Measurements from ENCODE around the gene POLR3E.
"Not testable (repeated sequence)": the region's sequence is repeated elsewhere in the genome, so short reads cannot be mapped to it uniquely, and the experiment has no call there.

The POLR3E gene

DNA sequence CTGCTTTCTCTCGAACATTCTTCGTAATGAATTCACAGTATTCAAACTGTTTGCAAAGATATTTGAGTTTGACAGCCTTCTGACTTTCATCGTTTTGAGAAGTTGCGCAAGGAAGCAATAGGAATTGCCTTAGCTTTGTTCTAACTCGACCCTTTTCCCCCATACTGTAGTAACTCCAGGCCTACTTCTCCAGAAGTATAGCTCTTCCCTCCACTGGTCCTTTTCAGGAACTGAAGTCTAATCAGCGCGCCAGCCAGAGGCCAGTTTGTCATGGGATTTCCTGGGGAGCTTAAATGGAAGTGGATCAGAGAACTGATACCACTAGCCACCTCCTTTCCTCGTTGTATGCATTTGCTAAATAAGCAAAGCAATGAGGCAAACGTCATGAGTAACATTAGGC lies 49.3 kb downstream of the POLR3E start:
- no peaks in the 10 kb centered on the region; the same call in 1 of the 2 replicates for H3F3A ChIP-seq (ENCODE audit: insufficient read depth)
- no peak overlapping the region for H3K4me2 ChIP-seq (ENCODE audit: low read depth, low read length, poor library complexity, severe bottlenecking)
- H3K36me3 ChIP-seq (ENCODE audit: low read length) = peaks cover 17% of the 10 kb centered on the region; the same call in 1 of the 2 replicates
- H3K4me3 ChIP-seq (ENCODE audit: insufficient read depth, low read length, poor library complexity, severe bottlenecking) = no peak overlapping the region
- H3K27me3 ChIP-seq (ENCODE audit: low read length) = no peaks in the 10 kb centered on the region
- no peak overlapping the region for H3K27ac ChIP-seq (ENCODE audit: low read depth, low read length)
- H3K9me3 ChIP-seq (ENCODE audit: insufficient read depth, low read length) = no peaks in the 10 kb centered on the region
- no peak overlapping the region for H3K9ac ChIP-seq (ENCODE audit: low read length)
- TF ChIP-seq CTCF (IDR thresholded peaks at IDR 0.05; ENCODE audit: insufficient read depth, low read length, poor library complexity, severe bottlenecking) (no peak), EZH2phosphoT487 (conservative IDR thresholded peaks at IDR 0.05; ENCODE audit: low read length) (no peak)
- no peaks in the 10 kb centered on the region for H3K79me2 ChIP-seq (ENCODE audit: insufficient read depth, low read length)
- no peaks in the 10 kb centered on the region for H3K9me2 ChIP-seq (replicated peaks; ENCODE audit: insufficient read depth, low read length)
- no peak overlapping the region for H2AFZ ChIP-seq (ENCODE audit: low read depth, low read length, severe bottlenecking)
- no peaks in the 10 kb centered on the region for H4K20me1 ChIP-seq (ENCODE audit: low read depth, low read length)

GRCh38 chr16:22347100-22347820 lies 50.1 kb downstream of the POLR3E start:
- no peak overlapping the region for H3K9ac ChIP-seq (ENCODE audit: low read length)
- H3K4me3 ChIP-seq (ENCODE audit: insufficient read depth, low read length, poor library complexity, severe bottlenecking) = no peak overlapping the region
- H3K79me2 ChIP-seq (ENCODE audit: insufficient read depth, low read length) = peaks cover under 1% of the 10 kb centered on the region; the same call in 1 of the 2 replicates
- no peaks in the 10 kb centered on the region for H3K27me3 ChIP-seq (ENCODE audit: low read length)
- H3K36me3 ChIP-seq (ENCODE audit: low read length) = peaks cover 17% of the 10 kb centered on the region; the same call in 1 of the 2 replicates
- H3F3A ChIP-seq (ENCODE audit: insufficient read depth) = no peaks in the 10 kb centered on the region; the same call in 1 of the 2 replicates
- H3K9me2 ChIP-seq (replicated peaks; ENCODE audit: insufficient read depth, low read length) = no peaks in the 10 kb centered on the region
- H4K20me1 ChIP-seq (ENCODE audit: low read depth, low read length) = no peaks in the 10 kb centered on the region
- H3K9me3 ChIP-seq (ENCODE audit: insufficient read depth, low read length) = no peaks in the 10 kb centered on the region
- TF ChIP-seq EZH2phosphoT487 (conservative IDR thresholded peaks at IDR 0.05; ENCODE audit: low read length) = no peak
- no peak for TF ChIP-seq CTCF (IDR thresholded peaks at IDR 0.05; ENCODE audit: insufficient read depth, low read length, poor library complexity, severe bottlenecking)
- no peak overlapping the region for H2AFZ ChIP-seq (ENCODE audit: low read depth, low read length, severe bottlenecking)
- H3K27ac ChIP-seq (ENCODE audit: low read depth, low read length) = no peak overlapping the region
- no peak overlapping the region for H3K4me2 ChIP-seq (ENCODE audit: low read depth, low read length, poor library complexity, severe bottlenecking)

DNA sequence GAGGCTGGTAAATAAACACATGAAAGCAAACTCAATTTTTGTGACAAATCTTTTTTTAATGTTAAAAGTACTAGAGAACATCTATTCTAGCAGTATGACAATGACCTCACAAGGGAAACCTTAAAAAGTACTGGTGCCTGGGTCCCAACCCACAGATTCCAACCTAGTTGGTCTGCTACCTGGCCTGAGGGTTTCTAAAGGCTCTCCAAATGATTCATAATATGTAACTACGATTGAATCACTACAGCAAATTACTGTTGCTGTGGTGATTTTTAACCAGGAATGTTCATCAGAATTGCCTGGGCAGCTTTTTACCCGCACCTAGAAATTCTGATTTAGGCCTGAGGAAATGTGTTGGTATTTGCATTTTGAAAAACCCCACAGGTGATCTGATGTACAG lies 51.1 kb downstream of the POLR3E start:
- Histone ChIP-seq H3K36me3 (ENCODE audit: low read length) (peaks cover 20% of the 10 kb centered on the region; the same call in 1 of the 2 replicates), H3K9ac (ENCODE audit: low read length) (no peak overlapping the region), H2AFZ (ENCODE audit: low read depth, low read length, severe bottlenecking) (no peak overlapping the region), H3F3A (ENCODE audit: insufficient read depth) (no peaks in the 10 kb centered on the region; the same call in 1 of the 2 replicates), H3K4me2 (ENCODE audit: low read depth, low read length, poor library complexity, severe bottlenecking) (no peak overlapping the region), H3K4me3 (ENCODE audit: insufficient read depth, low read length, poor library complexity, severe bottlenecking) (no peak overlapping the region), H3K27me3 (ENCODE audit: low read length) (no peaks in the 10 kb centered on the region), H4K20me1 (ENCODE audit: low read depth, low read length) (no peaks in the 10 kb centered on the region), H3K27ac (ENCODE audit: low read depth, low read length) (no peak overlapping the region), H3K9me2 (replicated peaks; ENCODE audit: insufficient read depth, low read length) (no peaks in the 10 kb centered on the region), H3K9me3 (ENCODE audit: insufficient read depth, low read length) (no peaks in the 10 kb centered on the region), H3K79me2 (ENCODE audit: insufficient read depth, low read length) (peaks cover 3% of the 10 kb centered on the region; the same call in 1 of the 2 replicates)
- TF ChIP-seq EZH2phosphoT487 (conservative IDR thresholded peaks at IDR 0.05; ENCODE audit: low read length) (no peak), CTCF (IDR thresholded peaks at IDR 0.05; ENCODE audit: insufficient read depth, low read length, poor library complexity, severe bottlenecking) (no peak)

- not testable (repeated sequence) for H3K79me2 ChIP-seq (ENCODE audit: insufficient read depth, low read length)
These were observed 53.8 kb downstream of the POLR3E start for GRCh38 chr16:22351017-22351416.

More at GRCh38 chr16:22351017-22351416, 53.8 kb downstream of the POLR3E start:
- not testable (repeated sequence) for H3K9me3 ChIP-seq (ENCODE audit: insufficient read depth, low read length); H3K27ac ChIP-seq (ENCODE audit: low read depth, low read length); H2AFZ ChIP-seq (ENCODE audit: low read depth, low read length, severe bottlenecking); H3K9me2 ChIP-seq (replicated peaks; ENCODE audit: insufficient read depth, low read length); H3K27me3 ChIP-seq (ENCODE audit: low read length); H3K9ac ChIP-seq (ENCODE audit: low read length); H3K4me3 ChIP-seq (ENCODE audit: insufficient read depth, low read length, poor library complexity, severe bottlenecking); H3K4me2 ChIP-seq (ENCODE audit: low read depth, low read length, poor library complexity, severe bottlenecking); H3F3A ChIP-seq (ENCODE audit: insufficient read depth); H4K20me1 ChIP-seq (ENCODE audit: low read depth, low read length)
- H3K36me3 ChIP-seq (ENCODE audit: low read length) = peaks cover 16% of the 10 kb centered on the region; the same call in 1 of the 2 replicates

Data from SU-DHL-6 (cell line).